Fibroblast of pulmonary artery (primary cell): Measurements from ENCODE around the gene ZNF652.
A peak's percentile ranks its signal among the peaks of the same experiment; 100 is the strongest.

Experiments used
- DNase-seq: peaks from one replicate; pipeline ENCODE4 v3.0.0-alpha.2; 2010; ENCODE audit warnings: low read depth
- H3K4me3 ChIP-seq: replicated peaks from 2 replicates; pipeline ENCODE4 v1.5.1; 2011; ENCODE audit warnings: low read depth, mild to moderate bottlenecking, control low read depth, low read length, moderate library complexity
- CTCF ChIP-seq: IDR thresholded peaks from 2 replicates; pipeline ENCODE4 v1.5.1; 2011; ENCODE audit warnings: mild to moderate bottlenecking, control low read depth, low read length, inconsistent platforms; ENCODE audit errors: missing control alignments

The ZNF652 gene

DNA sequence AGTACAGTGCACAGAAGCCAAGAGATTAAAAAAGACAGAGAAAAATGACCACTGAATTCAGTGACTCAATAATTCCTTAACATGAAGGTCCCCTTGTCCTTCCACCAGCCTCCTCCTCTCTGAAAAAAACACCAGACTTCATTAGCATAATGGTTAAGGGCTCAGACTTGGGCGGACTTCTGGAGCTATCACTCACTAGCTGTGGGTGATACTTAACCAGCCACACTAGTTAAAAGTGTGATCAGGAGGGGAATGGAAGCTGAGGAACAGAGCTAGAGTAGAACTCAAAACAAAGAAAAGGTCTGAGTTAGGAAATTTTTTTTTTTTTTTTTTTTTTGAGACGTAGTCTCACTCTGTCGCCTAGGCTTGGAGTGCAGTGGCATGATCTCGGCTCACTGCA, 23.2 kb downstream of the ZNF652 start:
- no peak overlapping the region for H3K4me3 ChIP-seq
- no peak for TF ChIP-seq CTCF
- no peak for DNase-seq

- peak; percentile 77 for DNase-seq
- TF ChIP-seq CTCF: no peak
- no peak overlapping the region for H3K4me3 ChIP-seq
Observed at GRCh38 chr17:49337884-49338283, 24.2 kb downstream of the ZNF652 start.

DNA sequence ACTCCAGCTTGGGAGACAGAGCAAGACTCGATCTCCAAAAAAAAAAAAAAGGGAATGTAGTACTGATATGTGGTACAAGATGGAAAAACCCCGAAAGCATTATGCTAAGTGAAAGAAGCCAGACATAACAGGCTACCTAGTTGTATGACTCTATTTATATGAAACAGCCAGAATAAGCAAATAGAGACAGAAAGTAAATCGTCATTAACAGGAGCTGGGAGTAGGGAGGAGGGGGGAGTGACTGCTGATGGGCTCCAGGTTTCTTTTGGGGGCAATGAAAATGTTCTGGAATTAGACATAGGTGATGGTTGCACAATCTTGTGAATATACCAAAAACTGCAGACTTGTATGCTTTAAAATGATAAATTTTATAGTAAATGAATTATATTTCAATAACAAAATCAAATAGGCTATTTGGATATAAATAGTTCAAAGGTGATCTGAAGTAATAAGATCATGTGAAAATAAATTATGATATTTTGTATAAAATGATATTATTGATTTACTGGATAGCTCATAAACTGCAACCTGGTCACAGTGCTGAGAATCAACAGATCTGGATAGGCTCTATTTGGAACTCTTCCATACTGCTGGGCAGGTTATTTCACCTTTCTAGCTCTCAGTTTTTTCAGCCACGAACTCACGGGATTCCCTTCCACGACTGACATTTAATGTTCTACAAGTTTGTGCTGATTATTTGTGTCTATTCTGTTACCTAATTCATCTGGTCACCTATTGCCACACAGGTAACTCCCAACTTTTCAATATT, 27.1 kb downstream of the ZNF652 start:
- no peak for TF ChIP-seq CTCF
- no peak overlapping the region for H3K4me3 ChIP-seq
- no peak for DNase-seq

DNA sequence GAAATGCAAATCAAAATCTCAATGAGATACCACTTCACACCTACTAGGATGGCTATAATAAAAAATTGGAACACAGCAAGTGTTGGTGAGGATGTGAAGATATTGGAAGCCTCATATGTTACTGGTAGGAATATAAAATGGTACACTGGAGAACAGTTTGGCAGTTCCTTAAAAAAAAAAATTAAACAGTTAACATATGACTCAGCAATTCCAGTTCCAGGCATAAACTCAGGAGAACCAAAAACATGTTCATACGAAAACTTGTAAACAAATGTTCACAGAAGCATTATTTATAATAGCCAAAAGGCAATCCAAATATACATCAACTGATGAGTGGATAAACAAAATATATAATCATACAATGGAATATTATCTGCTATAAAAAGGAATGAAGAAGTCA, 28.2 kb downstream of the ZNF652 start:
- TF ChIP-seq CTCF: no peak
- H3K4me3 ChIP-seq: no peak overlapping the region
- DNase-seq: no peak

GRCh38 chr17:49327835-49328784, 33.9 kb downstream of the ZNF652 start:
- no peak for DNase-seq
- H3K4me3 ChIP-seq: no peak overlapping the region
- TF ChIP-seq CTCF: no peak

GRCh38 chr17:49325980-49326379, 36.1 kb downstream of the ZNF652 start:
- no peak overlapping the region for H3K4me3 ChIP-seq
- no peak for TF ChIP-seq CTCF
- no peak for DNase-seq
